ENCODE measurements around the gene NCOA3.
A peak's percentile ranks its signal among the peaks of the same experiment; 100 is the strongest.
"Not testable (repeated sequence)": the region's sequence is repeated elsewhere in the genome, so short reads cannot be mapped to it uniquely, and the experiment has no call there.

Gene NCOA3

GRCh38 chr20:47568019-47568418 lies 66.3 kb downstream of the NCOA3 start:
- no peak for DNase-seq

GRCh38 chr20:47568837-47569410 lies 67.2 kb downstream of the NCOA3 start:
- DNase-seq: no peak

GRCh38 chr20:47571426-47571825 lies 69.7 kb downstream of the NCOA3 start:
- no peak for DNase-seq

- DNase-seq: no peak
Observed at GRCh38 chr20:47572105-47572729, 70.5 kb downstream of the NCOA3 start.

GRCh38 chr20:47573559-47573958 lies 71.9 kb downstream of the NCOA3 start:
- DNase-seq: no peak

GRCh38 chr20:47574616-47575364 lies 73.1 kb downstream of the NCOA3 start:
- DNase-seq: peak; percentile 8 to 49 (median 42)

- peak; percentile 55 to 75 (median 70) for DNase-seq
Observed at GRCh38 chr20:47576516-47577033, 74.9 kb downstream of the NCOA3 start.

- DNase-seq: no peak
Observed at GRCh38 chr20:47577314-47577713, 75.6 kb downstream of the NCOA3 start.

GRCh38 chr20:47578543-47578942 lies 76.9 kb downstream of the NCOA3 start:
- DNase-seq: peak in 2 of 4 experiments; percentile 8 to 9

- not testable (repeated sequence) for DNase-seq
Observed at GRCh38 chr20:47580686-47581085, 79.0 kb downstream of the NCOA3 start.

GRCh38 chr20:47581090-47581489 lies 79.4 kb downstream of the NCOA3 start:
- no peak for DNase-seq

GRCh38 chr20:47583551-47583950 lies 81.9 kb downstream of the NCOA3 start:
- no peak for DNase-seq

- DNase-seq: no peak
Observed at GRCh38 chr20:47585087-47585747, 83.5 kb downstream of the NCOA3 start.

- no peak for DNase-seq
Observed at GRCh38 chr20:47586649-47587294, 85.1 kb downstream of the NCOA3 start.

- no peak for DNase-seq
Observed at GRCh38 chr20:47588158-47588557, 86.5 kb downstream of the NCOA3 start.

GRCh38 chr20:47591231-47591630 lies 89.5 kb downstream of the NCOA3 start:
- DNase-seq: no peak

GRCh38 chr20:47594157-47594556 lies 92.5 kb downstream of the NCOA3 start:
- DNase-seq: no peak

GRCh38 chr20:47595138-47595537 lies 93.5 kb downstream of the NCOA3 start:
- not testable (repeated sequence) for DNase-seq

GRCh38 chr20:47596003-47596571 lies 94.4 kb downstream of the NCOA3 start:
- DNase-seq: no peak

- no peak for DNase-seq
Observed at GRCh38 chr20:47597090-47597489, 95.4 kb downstream of the NCOA3 start.

GRCh38 chr20:47598911-47599744 lies 97.4 kb downstream of the NCOA3 start:
- no peak for DNase-seq

Measured in suppressor macrophage (primary cell).